ENCODE results near the gene WDR43.

WDR43 gene

DNA sequence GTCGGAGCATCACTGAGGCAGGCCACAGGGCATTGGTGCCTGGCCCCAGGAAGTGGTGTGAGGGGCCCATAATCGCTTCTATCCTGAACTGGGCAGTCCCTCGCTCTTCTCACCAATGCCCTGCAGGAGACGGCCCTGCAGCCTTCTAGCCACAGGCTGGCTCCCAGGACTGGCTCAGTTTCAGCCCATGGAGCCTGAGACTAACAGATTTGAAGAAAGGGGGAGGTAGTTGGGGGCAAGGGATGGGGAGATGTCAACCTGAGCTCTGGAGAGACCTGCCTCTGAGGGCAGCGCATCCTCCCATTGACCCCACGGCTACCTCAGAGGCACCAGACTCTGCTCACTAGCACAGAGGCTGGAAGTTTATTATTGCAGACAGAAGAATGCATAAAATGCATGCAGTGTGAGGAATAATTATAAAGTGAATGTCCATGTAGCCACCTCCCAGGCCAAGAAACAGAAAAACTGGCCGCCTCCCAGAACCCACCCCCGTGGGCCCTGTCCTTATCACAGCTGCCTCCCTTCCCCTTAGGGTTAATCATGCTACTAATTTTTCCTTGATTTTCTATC is 88.0 kb downstream of the WDR43 start:
- no peaks in the 10 kb centered on the region for H3K36me3 ChIP-seq (ENCODE audit: control insufficient read depth, insufficient read depth, low read length)
- H3K9me3 ChIP-seq (ENCODE audit: control insufficient read depth, insufficient read depth, low read length), result no peaks in the 10 kb centered on the region
- no peak overlapping the region for H3K4me3 ChIP-seq (ENCODE audit: low read depth, low read length)
- H3K27me3 ChIP-seq (ENCODE audit: control insufficient read depth, insufficient read depth, low read length), result no peaks in the 10 kb centered on the region
- H3K4me1 ChIP-seq (ENCODE audit: control insufficient read depth, insufficient read depth, low read length), result no peaks in the 10 kb centered on the region
- no peak overlapping the region for H3K9ac ChIP-seq (ENCODE audit: low read depth, low read length)

DNA sequence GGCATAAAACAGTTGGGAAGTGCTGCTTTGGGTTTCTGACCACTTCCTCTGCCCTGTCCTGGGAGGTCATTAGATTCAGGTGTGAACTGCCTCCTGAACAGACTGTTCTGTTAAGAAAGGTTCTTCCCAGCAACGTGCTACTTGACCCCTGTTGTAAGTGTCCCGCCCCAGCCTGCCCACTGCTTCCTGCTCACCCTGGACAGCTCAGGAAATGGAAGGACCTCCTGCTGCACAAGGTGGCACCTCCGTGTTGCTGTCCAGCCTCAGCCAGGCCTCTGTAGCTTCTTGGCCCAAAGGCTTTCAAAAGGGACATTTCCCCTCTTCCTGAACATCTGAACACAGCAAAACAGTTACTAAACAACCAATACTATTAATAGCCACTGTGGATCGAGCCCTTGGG is 92.0 kb downstream of the WDR43 start:
- no peak overlapping the region for H3K4me3 ChIP-seq (ENCODE audit: low read depth, low read length)
- H3K27me3 ChIP-seq (ENCODE audit: control insufficient read depth, insufficient read depth, low read length), result no peaks in the 10 kb centered on the region

DNA sequence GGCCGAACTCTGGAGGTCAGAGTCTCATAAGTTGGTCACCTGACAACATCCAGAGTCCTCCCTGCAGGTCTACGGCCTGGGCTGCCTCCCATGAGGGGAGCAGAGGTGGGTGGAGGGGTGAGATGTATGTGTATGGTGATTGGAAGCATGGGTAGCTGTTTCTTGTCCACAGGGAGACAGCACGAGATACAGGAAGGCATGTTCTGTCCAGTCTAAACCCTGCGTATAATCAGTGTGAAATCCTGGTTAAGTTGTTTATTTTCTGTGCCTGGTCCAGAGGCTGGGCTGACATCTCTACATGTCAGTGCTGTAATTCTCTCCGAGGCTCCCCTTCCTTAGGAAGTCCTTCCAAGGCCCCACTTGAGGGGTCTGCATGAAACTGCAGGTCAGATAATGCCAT is 95.5 kb downstream of the WDR43 start:
- no peak overlapping the region for H3K9ac ChIP-seq (ENCODE audit: low read depth, low read length)
- H3K36me3 ChIP-seq (ENCODE audit: control insufficient read depth, insufficient read depth, low read length), result no peaks in the 10 kb centered on the region
- no peaks in the 10 kb centered on the region for H3K9me3 ChIP-seq (ENCODE audit: control insufficient read depth, insufficient read depth, low read length)
- no peaks in the 10 kb centered on the region for H3K27me3 ChIP-seq (ENCODE audit: control insufficient read depth, insufficient read depth, low read length)
- H3K4me3 ChIP-seq (ENCODE audit: low read depth, low read length), result no peak overlapping the region
- no peaks in the 10 kb centered on the region for H3K4me1 ChIP-seq (ENCODE audit: control insufficient read depth, insufficient read depth, low read length)

More for the DNA sequence above, 92.0 kb downstream of the WDR43 start:
- H3K9me3 ChIP-seq (ENCODE audit: control insufficient read depth, insufficient read depth, low read length), result no peaks in the 10 kb centered on the region
- no peaks in the 10 kb centered on the region for H3K36me3 ChIP-seq (ENCODE audit: control insufficient read depth, insufficient read depth, low read length)
- no peaks in the 10 kb centered on the region for H3K4me1 ChIP-seq (ENCODE audit: control insufficient read depth, insufficient read depth, low read length)
- no peak overlapping the region for H3K9ac ChIP-seq (ENCODE audit: low read depth, low read length)

DNA sequence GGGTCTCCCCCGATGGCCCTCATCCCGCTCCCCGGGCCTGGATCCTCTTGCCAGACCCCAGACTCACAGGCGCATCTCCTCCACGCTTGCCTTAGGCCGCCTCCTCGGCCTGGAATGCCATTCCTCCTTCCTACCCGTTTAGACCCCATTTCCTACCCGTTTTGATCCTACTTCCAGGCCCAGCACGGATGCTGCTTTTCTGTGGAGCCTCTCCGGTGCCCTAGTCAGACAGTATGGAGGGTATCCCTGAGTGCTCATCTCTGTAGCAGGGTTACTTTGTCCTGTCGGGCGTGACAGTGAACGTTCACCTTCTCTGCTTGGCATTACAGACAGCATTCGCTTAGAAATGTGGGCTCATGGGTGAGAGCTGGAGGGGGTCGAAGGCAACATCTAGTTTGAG is 96.0 kb downstream of the WDR43 start:
- no peaks in the 10 kb centered on the region for H3K27me3 ChIP-seq (ENCODE audit: control insufficient read depth, insufficient read depth, low read length)
- H3K9me3 ChIP-seq (ENCODE audit: control insufficient read depth, insufficient read depth, low read length), result no peaks in the 10 kb centered on the region
- no peak overlapping the region for H3K4me3 ChIP-seq (ENCODE audit: low read depth, low read length)
- no peaks in the 10 kb centered on the region for H3K36me3 ChIP-seq (ENCODE audit: control insufficient read depth, insufficient read depth, low read length)
- no peak overlapping the region for H3K9ac ChIP-seq (ENCODE audit: low read depth, low read length)
- H3K4me1 ChIP-seq (ENCODE audit: control insufficient read depth, insufficient read depth, low read length), result no peaks in the 10 kb centered on the region

DNA sequence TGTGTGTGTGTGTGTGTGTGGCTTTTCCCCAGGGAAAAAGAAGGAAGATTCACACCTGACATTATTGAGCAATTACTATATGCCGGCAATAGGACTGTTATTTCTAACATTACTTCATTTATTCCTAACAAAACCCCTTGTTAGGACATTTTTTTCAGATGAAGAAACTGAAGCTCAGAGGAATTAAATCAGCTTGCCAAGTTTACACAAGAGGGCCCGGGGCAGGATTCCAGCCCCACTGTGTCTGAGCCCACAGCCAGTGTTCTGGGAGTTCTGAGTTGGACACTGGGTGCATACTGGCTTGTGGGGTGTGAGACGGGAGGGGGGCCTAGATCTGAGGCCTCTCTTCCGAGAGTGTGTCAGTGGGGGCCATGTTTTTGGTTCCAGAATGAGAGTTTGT is 96.6 kb downstream of the WDR43 start:
- Histone ChIP-seq H3K9me3 (ENCODE audit: control insufficient read depth, insufficient read depth, low read length) (no peaks in the 10 kb centered on the region), H3K27me3 (ENCODE audit: control insufficient read depth, insufficient read depth, low read length) (no peaks in the 10 kb centered on the region), H3K36me3 (ENCODE audit: control insufficient read depth, insufficient read depth, low read length) (no peaks in the 10 kb centered on the region), H3K4me1 (ENCODE audit: control insufficient read depth, insufficient read depth, low read length) (no peaks in the 10 kb centered on the region), H3K9ac (ENCODE audit: low read depth, low read length) (no peak overlapping the region), H3K4me3 (ENCODE audit: low read depth, low read length) (no peak overlapping the region)

DNA sequence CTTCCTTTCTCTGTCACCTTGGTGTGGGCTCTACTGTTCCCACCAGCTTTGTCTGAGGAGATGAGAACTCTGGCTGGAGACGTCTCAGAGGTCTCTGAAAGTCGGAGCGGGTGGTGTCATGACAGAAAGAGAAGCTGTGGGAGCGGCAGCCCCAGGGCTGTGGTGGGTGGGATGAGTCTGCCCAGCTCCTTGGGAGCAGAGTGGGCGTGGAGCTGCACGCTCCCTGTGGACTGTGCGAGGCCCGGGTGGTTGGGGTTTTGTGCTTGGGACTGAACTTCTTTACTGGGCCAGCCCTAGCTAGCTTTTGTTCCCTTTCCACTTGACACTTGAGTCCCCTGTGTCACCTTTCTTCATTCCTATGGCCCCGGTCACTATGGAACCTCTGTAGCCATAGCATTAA is 97.0 kb downstream of the WDR43 start:
- H3K4me3 ChIP-seq (ENCODE audit: low read depth, low read length), result no peak overlapping the region
- no peaks in the 10 kb centered on the region for H3K9me3 ChIP-seq (ENCODE audit: control insufficient read depth, insufficient read depth, low read length)
- H3K36me3 ChIP-seq (ENCODE audit: control insufficient read depth, insufficient read depth, low read length), result no peaks in the 10 kb centered on the region
- no peaks in the 10 kb centered on the region for H3K27me3 ChIP-seq (ENCODE audit: control insufficient read depth, insufficient read depth, low read length)
- H3K9ac ChIP-seq (ENCODE audit: low read depth, low read length), result no peak overlapping the region
- H3K4me1 ChIP-seq (ENCODE audit: control insufficient read depth, insufficient read depth, low read length), result no peaks in the 10 kb centered on the region

DNA sequence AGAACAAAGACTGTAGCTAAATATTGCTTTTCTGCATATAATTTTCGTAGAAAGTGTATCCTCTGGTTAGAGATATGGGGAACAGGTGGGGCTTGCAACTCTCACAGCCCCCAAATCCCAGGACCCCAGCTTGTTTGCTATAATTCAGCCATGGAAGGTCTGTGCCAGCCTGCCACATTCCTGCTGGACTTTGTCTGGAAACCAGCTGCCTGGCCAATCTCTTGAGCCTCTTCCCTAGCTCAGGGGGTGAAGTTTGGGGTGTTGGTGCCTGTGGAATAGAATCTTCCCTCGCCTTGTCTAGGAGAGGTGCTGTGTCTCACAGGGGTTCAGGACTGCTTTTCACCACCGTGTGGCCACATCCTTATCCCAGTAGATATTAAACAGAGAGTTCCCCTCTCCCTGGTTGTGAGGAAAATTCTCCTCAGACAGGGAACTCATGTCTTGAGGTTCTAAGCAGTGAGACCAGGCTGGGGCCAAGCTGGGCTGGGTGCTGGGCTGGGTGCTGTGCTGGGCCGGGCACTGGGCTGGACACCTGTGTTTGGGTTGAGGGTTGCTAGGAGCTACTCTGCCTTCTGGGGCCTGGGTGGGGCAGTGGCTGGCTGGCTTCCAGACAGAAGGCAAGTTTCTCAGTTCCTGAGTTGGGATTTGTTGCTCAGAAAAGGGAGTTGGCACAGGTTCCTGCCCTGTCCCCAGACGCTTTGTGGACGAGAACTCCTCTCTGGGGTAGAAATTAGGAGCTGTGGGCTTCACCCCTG is 98.9 kb downstream of the WDR43 start:
- H3K9me3 ChIP-seq (ENCODE audit: control insufficient read depth, insufficient read depth, low read length), result no peaks in the 10 kb centered on the region
- no peaks in the 10 kb centered on the region for H3K4me1 ChIP-seq (ENCODE audit: control insufficient read depth, insufficient read depth, low read length)
- H3K27me3 ChIP-seq (ENCODE audit: control insufficient read depth, insufficient read depth, low read length), result no peaks in the 10 kb centered on the region
- no peaks in the 10 kb centered on the region for H3K36me3 ChIP-seq (ENCODE audit: control insufficient read depth, insufficient read depth, low read length)
- no peak overlapping the region for H3K4me3 ChIP-seq (ENCODE audit: low read depth, low read length)
- H3K9ac ChIP-seq (ENCODE audit: low read depth, low read length), result no peak overlapping the region

DNA sequence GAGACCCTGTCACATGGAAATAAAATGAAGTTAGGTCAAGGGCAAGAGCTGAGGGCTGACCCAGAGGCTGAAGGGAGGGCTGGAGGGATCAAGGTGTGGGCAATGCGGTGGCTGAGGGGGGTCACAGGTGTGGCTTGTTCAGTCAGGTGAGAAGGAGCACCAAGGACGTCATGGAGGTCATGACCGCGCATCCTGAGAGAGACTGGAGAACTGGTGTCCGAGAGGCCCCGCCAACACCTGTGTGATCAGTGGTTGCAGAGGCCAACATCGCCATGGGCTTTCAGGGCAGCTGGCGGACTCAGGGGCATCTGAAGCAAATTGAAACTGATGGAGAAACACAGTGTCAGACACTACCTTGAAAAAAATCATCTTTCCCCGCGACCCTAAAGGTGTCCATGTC is 99.6 kb downstream of the WDR43 start:
- H3K4me3 ChIP-seq (ENCODE audit: low read depth, low read length), result no peak overlapping the region
- no peaks in the 10 kb centered on the region for H3K9me3 ChIP-seq (ENCODE audit: control insufficient read depth, insufficient read depth, low read length)
- no peaks in the 10 kb centered on the region for H3K27me3 ChIP-seq (ENCODE audit: control insufficient read depth, insufficient read depth, low read length)
- no peaks in the 10 kb centered on the region for H3K4me1 ChIP-seq (ENCODE audit: control insufficient read depth, insufficient read depth, low read length)
- no peak overlapping the region for H3K9ac ChIP-seq (ENCODE audit: low read depth, low read length)
- H3K36me3 ChIP-seq (ENCODE audit: control insufficient read depth, insufficient read depth, low read length), result no peaks in the 10 kb centered on the region

DNA sequence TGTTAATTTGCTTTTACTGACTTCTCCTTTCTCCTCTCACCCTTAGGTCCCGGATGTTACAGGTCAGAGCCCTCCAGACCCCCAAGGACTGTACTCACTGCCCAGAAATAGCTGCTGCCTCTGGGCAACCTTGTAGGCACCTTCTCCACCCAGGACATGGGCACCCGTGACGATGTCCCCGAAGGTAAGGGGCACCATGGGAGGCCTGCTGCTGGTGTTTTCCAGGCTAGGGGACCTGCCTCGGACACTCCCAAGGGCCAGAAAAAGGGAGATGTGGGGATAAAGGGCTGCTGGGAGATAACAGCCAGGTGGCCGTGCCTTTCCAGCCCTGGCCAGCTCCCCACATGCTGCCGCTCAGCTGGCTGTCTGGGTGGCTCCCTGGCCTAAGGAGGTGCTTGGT is 100.2 kb downstream of the WDR43 start:
- Histone ChIP-seq H3K4me1 (ENCODE audit: control insufficient read depth, insufficient read depth, low read length) (no peaks in the 10 kb centered on the region), H3K9ac (ENCODE audit: low read depth, low read length) (no peak overlapping the region), H3K36me3 (ENCODE audit: control insufficient read depth, insufficient read depth, low read length) (no peaks in the 10 kb centered on the region), H3K9me3 (ENCODE audit: control insufficient read depth, insufficient read depth, low read length) (no peaks in the 10 kb centered on the region), H3K4me3 (ENCODE audit: low read depth, low read length) (no peak overlapping the region), H3K27me3 (ENCODE audit: control insufficient read depth, insufficient read depth, low read length) (no peaks in the 10 kb centered on the region)

DNA sequence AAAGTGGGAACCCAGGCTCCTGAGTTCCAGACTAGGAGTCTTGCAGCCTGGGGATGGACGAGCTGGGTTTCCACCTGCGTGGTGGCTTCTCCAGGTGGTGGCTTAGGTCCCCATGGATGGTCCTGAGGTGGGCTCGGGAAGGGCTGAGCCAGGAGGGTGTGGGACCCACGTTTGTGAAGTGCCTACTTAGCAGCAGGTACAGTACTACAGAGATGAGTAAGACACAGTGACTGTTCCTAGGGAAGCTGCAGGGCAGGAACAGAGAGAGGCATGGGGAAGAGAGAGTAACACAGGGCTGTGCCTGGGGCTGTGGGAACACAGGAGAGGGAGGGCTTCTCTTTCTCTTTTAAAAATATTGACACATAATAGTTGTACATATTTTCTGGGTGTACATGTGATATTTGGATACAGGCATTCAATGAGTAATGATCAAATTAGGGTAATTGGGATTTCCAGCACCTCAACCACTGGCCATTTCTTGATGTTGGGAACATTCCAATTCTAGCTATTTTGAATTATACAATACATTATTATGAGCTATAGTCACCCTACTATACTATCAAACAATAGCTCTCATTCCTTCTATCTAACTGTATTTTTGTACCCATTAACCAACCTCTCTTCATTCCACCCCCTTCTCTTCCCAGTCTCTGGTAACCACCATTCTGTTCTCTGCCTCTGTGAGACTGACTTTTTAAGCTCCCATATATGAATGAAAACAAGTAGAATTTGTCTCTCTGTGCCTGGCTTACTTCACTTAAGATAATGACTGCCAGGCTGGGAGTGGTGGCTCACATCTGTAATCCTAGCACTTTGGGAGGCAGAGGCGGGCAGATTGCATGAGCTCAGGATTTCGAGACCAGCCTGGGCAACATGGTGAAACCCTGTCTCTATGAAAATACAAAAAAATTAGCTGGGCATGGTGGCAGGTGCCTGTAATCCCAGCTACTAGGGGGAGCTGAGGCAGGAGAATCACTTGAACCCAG is 101.6 kb downstream of the WDR43 start:
- no peaks in the 10 kb centered on the region for H3K27me3 ChIP-seq (ENCODE audit: control insufficient read depth, insufficient read depth, low read length)
- no peak overlapping the region for H3K9ac ChIP-seq (ENCODE audit: low read depth, low read length)
- H3K36me3 ChIP-seq (ENCODE audit: control insufficient read depth, insufficient read depth, low read length), result no peaks in the 10 kb centered on the region
- no peaks in the 10 kb centered on the region for H3K9me3 ChIP-seq (ENCODE audit: control insufficient read depth, insufficient read depth, low read length)
- H3K4me1 ChIP-seq (ENCODE audit: control insufficient read depth, insufficient read depth, low read length), result no peaks in the 10 kb centered on the region
- no peak overlapping the region for H3K4me3 ChIP-seq (ENCODE audit: low read depth, low read length)

DNA sequence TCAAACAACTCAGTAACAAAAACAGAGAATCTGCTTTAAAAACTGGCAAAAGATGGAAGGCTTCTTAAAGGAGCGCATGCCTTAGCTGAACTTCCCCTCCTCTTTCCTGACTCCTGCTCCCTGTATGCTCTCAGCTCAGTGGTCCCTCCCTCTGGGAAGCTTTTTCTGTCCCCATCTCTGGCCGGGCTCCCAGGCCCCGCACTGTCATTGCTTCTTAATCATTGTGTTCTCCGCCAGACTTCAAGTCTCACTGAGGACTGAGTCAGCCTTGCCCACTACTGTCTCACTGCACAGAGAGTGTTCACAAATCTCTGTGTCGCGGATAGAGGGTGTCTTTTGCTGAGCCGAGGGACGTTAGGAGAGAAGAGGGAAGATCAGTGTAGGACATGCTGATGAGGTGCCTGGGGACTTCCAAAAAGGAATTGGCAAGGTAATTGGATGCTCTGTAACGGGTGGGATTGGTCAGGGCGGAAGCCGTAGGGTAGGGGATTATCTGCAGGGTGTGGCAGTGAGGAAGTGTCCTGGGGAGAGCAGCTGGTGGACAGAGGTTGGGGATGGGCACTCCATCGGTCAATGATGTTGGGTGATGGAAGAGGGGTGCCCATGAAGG is 102.9 kb downstream of the WDR43 start:
- Histone ChIP-seq H3K9me3 (ENCODE audit: control insufficient read depth, insufficient read depth, low read length) (no peaks in the 10 kb centered on the region), H3K27me3 (ENCODE audit: control insufficient read depth, insufficient read depth, low read length) (no peaks in the 10 kb centered on the region), H3K4me1 (ENCODE audit: control insufficient read depth, insufficient read depth, low read length) (no peaks in the 10 kb centered on the region), H3K9ac (ENCODE audit: low read depth, low read length) (no peak overlapping the region), H3K4me3 (ENCODE audit: low read depth, low read length) (no peak overlapping the region), H3K36me3 (ENCODE audit: control insufficient read depth, insufficient read depth, low read length) (no peaks in the 10 kb centered on the region)

Data from iPS-15b (cell line).